KMS-11 (cell line): Measurements from ENCODE around the gene LRRC27.
"Not testable (repeated sequence)": the region's sequence is repeated elsewhere in the genome, so short reads cannot be mapped to it uniquely, and the experiment has no call there.

ENCODE experiments used
- H2AFZ ChIP-seq: fragments of 200-600 bp; sonication (generic); 2 replicates; pipeline ENCODE4 v1.6.1; 2016; ENCODE audit warnings: antibody characterized with exemption, mixed run types, low read depth
- H3K27ac ChIP-seq: fragments of 200-600 bp; sonication (generic); 2 replicates; pipeline ENCODE4 v1.6.1; 2016; ENCODE audit warnings: mild to moderate bottlenecking, mixed run types
- H3K27me3 ChIP-seq: fragments of 200-600 bp; sonication (generic); 2 replicates; pipeline ENCODE4 v1.6.1; 2017; ENCODE audit warnings: mild to moderate bottlenecking, low read depth, mixed run types, moderate library complexity; ENCODE audit not compliant: insufficient read depth
- H3K36me3 ChIP-seq: fragments of 200-600 bp; sonication (generic); 2 replicates; pipeline ENCODE4 v1.6.1; 2017; ENCODE audit warnings: mild to moderate bottlenecking, mixed run types; ENCODE audit not compliant: insufficient read depth
- H3K4me1 ChIP-seq: fragments of 200-600 bp; sonication (generic); 2 replicates; pipeline ENCODE4 v1.6.1; 2016; ENCODE audit warnings: mild to moderate bottlenecking, low read depth, mixed run types; ENCODE audit not compliant: poor library complexity, severe bottlenecking
- H3K4me2 ChIP-seq: fragments of 200-600 bp; sonication (generic); 2 replicates; pipeline ENCODE4 v1.7.0; 2016; ENCODE audit warnings: mild to moderate bottlenecking, mixed run types
- H3K4me3 ChIP-seq: fragments of 200-600 bp; sonication (generic); IDR thresholded peaks from 2 replicates; pipeline ENCODE4 v1.6.1; 2017; ENCODE audit warnings: low read depth, low read length, mixed read lengths; ENCODE audit not compliant: insufficient read depth
- H3K79me2 ChIP-seq: fragments of 200-600 bp; sonication (generic); 2 replicates; pipeline ENCODE4 v1.6.1; 2016; ENCODE audit warnings: low read depth, mixed run types; ENCODE audit not compliant: insufficient read depth
- H3K9ac ChIP-seq: fragments of 200-600 bp; sonication (generic); 2 replicates; pipeline ENCODE4 v1.6.1; 2016; ENCODE audit warnings: mild to moderate bottlenecking, mixed run types
- H4K20me1 ChIP-seq: fragments of 200-600 bp; sonication (generic); 2 replicates; pipeline ENCODE4 v1.6.1; 2016; ENCODE audit warnings: mild to moderate bottlenecking, mixed run types; ENCODE audit not compliant: insufficient read depth
- CTCF ChIP-seq: fragments of 200-600 bp; sonication (generic); conservative IDR thresholded peaks from 2 replicates; pipeline ENCODE4 v1.6.1; 2017; ENCODE audit warnings: low read depth, mild to moderate bottlenecking, antibody characterized with exemption, low read length, moderate library complexity, mixed read lengths

LRRC27 gene

GRCh38 chr10:132351611-132352010, 19.6 kb downstream of the LRRC27 start:
- H3K9ac ChIP-seq, result no peak overlapping the region
- no peak for TF ChIP-seq CTCF
- H3K27ac ChIP-seq, result no peak overlapping the region
- H4K20me1 ChIP-seq, result no peaks in the 10 kb centered on the region
- H3K4me2 ChIP-seq, result no peak overlapping the region
- peaks cover 17% of the 10 kb centered on the region; the same call in 1 of the 2 replicates for H3K27me3 ChIP-seq
- H3K4me3 ChIP-seq, result no peak overlapping the region
- no peak overlapping the region for H2AFZ ChIP-seq
- H3K36me3 ChIP-seq, result no peaks in the 10 kb centered on the region
- no peaks in the 10 kb centered on the region for H3K4me1 ChIP-seq
- no peaks in the 10 kb centered on the region for H3K79me2 ChIP-seq

GRCh38 chr10:132352462-132353308, 20.7 kb downstream of the LRRC27 start:
- not testable (repeated sequence) for H2AFZ ChIP-seq, H3K4me2 ChIP-seq, H4K20me1 ChIP-seq, H3K4me1 ChIP-seq, H3K4me3 ChIP-seq, H3K36me3 ChIP-seq, H3K79me2 ChIP-seq, H3K9ac ChIP-seq, H3K27ac ChIP-seq
- peaks cover 22% of the 10 kb centered on the region; the same call in 1 of the 2 replicates for H3K27me3 ChIP-seq
- TF ChIP-seq CTCF, result peak; percentile 65

GRCh38 chr10:132353456-132354355, 21.7 kb downstream of the LRRC27 start:
- peaks cover 22% of the 10 kb centered on the region; the same call in 1 of the 2 replicates for H3K27me3 ChIP-seq
- H2AFZ ChIP-seq, result no peak overlapping the region
- H4K20me1 ChIP-seq, result no peaks in the 10 kb centered on the region
- H3K27ac ChIP-seq, result no peak overlapping the region
- H3K4me3 ChIP-seq, result no peak overlapping the region
- no peak for TF ChIP-seq CTCF
- no peak overlapping the region for H3K4me2 ChIP-seq
- no peaks in the 10 kb centered on the region for H3K79me2 ChIP-seq
- H3K4me1 ChIP-seq, result no peaks in the 10 kb centered on the region
- no peak overlapping the region for H3K9ac ChIP-seq
- no peaks in the 10 kb centered on the region for H3K36me3 ChIP-seq

- Histone ChIP-seq H3K9ac (no peak overlapping the region), H4K20me1 (no peaks in the 10 kb centered on the region), H3K79me2 (no peaks in the 10 kb centered on the region), H2AFZ (no peak overlapping the region), H3K4me3 (no peak overlapping the region), H3K4me1 (no peaks in the 10 kb centered on the region), H3K27ac (no peak overlapping the region), H3K36me3 (no peaks in the 10 kb centered on the region), H3K4me2 (no peak overlapping the region), H3K27me3 (peaks cover 22% of the 10 kb centered on the region; the same call in 1 of the 2 replicates)
- no peak for TF ChIP-seq CTCF
Observed at GRCh38 chr10:132354356-132355094, 22.5 kb downstream of the LRRC27 start.
